Stomach (tissue), 9 donors: ENCODE results near the gene CPLX3. TPM values are rescaled to one million over a fixed set of nuclear protein-coding genes. Genes with fewer than 3 reads are reported as not detected.

Experiments used
- DNase-seq, 2 donors: peaks; one replicate each; pipeline versions ENCODE4 v3.0.0 to v3.0.0-alpha.2; 2013 to 2019
- H3K27ac ChIP-seq, 5 donors: fragments of 200-600 bp in 4 of 5; sonication (generic) in 4 of 5; one replicate each; pipeline ENCODE4 v1.5.1; 2013 to 2019; ENCODE audit warnings: mild to moderate bottlenecking in 1 of 5, moderate library complexity in 1 of 5
- H3K27me3 ChIP-seq, 3 donors: fragments of 200-600 bp; sonication (generic); one replicate each; pipeline ENCODE4 v1.5.1; 2017 to 2019; ENCODE audit warnings: mixed run types in 1 of 3
- H3K36me3 ChIP-seq, 4 donors: fragments of 200-600 bp; sonication (generic); 1 replicate in 3 of 4; 2 replicates in 1 of 4; pipeline ENCODE4 v1.5.1; 2016 to 2019
- H3K4me1 ChIP-seq, 4 donors: fragments of 200-600 bp; sonication (generic); one replicate each; pipeline ENCODE4 v1.5.1; 2016 to 2019
- H3K4me3 ChIP-seq, 4 donors: fragments of 200-600 bp; sonication (generic) in 3 of 4; one replicate each; pipeline ENCODE4 v1.5.1; 2016 to 2019; ENCODE audit warnings: mild to moderate bottlenecking in 1 of 4
- H3K9me3 ChIP-seq, 4 donors: fragments of 200-600 bp; sonication (generic); one replicate each; pipeline ENCODE4 v1.5.1; 2016 to 2019
- CTCF ChIP-seq, 7 experiments: fragments of 450-650 bp in 4 of 7; fragments of 200-600 bp in 3 of 7; sonication (generic) in 3 of 7; IDR thresholded peaks; one replicate each; pipeline ENCODE4 v1.5.1; 2016 to 2019; ENCODE audit warnings: antibody characterized with exemption in 7 of 7, control low read depth in 2 of 7, mild to moderate bottlenecking in 1 of 7
- EP300 ChIP-seq: sonication (generic); formaldehyde crosslinking; IDR thresholded peaks from one replicate; pipeline ENCODE4 v1.6.1; 2017; ENCODE audit warnings: antibody characterized with exemption
- POLR2A ChIP-seq, 4 donors: fragments of 450-650 bp; IDR thresholded peaks; one replicate each; pipeline ENCODE4 v1.6.1; 2016; ENCODE audit warnings: antibody characterized with exemption in 4 of 4, control low read depth in 2 of 4, mild to moderate bottlenecking in 1 of 4, moderate library complexity in 1 of 4
- POLR2AphosphoS5 ChIP-seq, 3 donors: sonication (generic); formaldehyde crosslinking; IDR thresholded peaks; one replicate each; pipeline ENCODE4 v1.6.1; 2016; ENCODE audit warnings: antibody characterized with exemption in 3 of 3
- WGBS, 5 donors: extraction: QIAGEN DNeasy Blood & Tissue Kit in 3 of 5; methylation state at CpG; one replicate each; pipeline versions ENCODE4 v1.1.5 to v1.1.7; 2013 to 2018; 5-methylcytosine and 5-hydroxymethylcytosine counted together
- intact Hi-C: fragments of 100-400 bp; cut with DNase I; formaldehyde crosslinking; loops from one replicate; pipeline ENCODE4 v1.15.1; 2023; ENCODE audit warnings: low total_unique reads
- polyA plus RNA-seq, 3 donors: library from polyadenylated mRNA; stranded (reverse); fragments of 200-250 nt; gene quantifications; one replicate each; pipeline ENCODE4 v1.2.3, GENCODE V29; 2013
- total RNA-seq, 5 donors: library from RNA; depleted of rRNA; stranded (reverse); fragments of >200 nt; gene quantifications; one replicate each; pipeline versions ENCODE4 v1.1.0 to v1.2.3, GENCODE V29; 2014 to 2016
- donor health status: healthy with polysubstance abuse.
- donor health status: Bipolar disorder and iron deficiency.
- donor health status: healthy.

Gene CPLX3
- total and polyA plus RNA-seq, 8 donors, result 0.61 to 57.8 (median 19.4) TPM; not detected in 4

GRCh38 chr15:74798388-74799254, 27.8 kb upstream of the CPLX3 start:
- WGBS, 5 donors, result 52 to 65% (median 59%) methylated on average over 22 to 25 of the region's 25 CpGs
- peak in 1 of 2 donors; percentile 88 for DNase-seq
- Histone ChIP-seq H3K27me3 (no peaks in the 10 kb centered on the region), H3K9me3 (no peaks in the 10 kb centered on the region), H3K4me3 (no peak overlapping the region), H3K36me3 (peaks cover 37 to 72% (median 56%) of the 10 kb centered on the region in 4 donors), H3K27ac (peak overlapping the region in 4 of 5 donors; percentile 29 to 76 (median 67)), H3K4me1 (peaks cover 18 to 67% (median 50%) of the 10 kb centered on the region in 4 donors)
- intact Hi-C loops, result no loop called here
- TF ChIP-seq CTCF (IDR thresholded peaks at IDR 0.05), result peak in 3 of 7 experiments; percentile 20 to 53 (median 39)
- TF ChIP-seq EP300, result no peak
- peak in 1 of 3 donors; percentile 50 for TF ChIP-seq POLR2AphosphoS5 (IDR thresholded peaks at IDR 0.05)

- H3K27ac ChIP-seq, result peak overlapping the region in 4 of 5 donors; percentile 32 to 76 (median 67)
- no peaks in the 10 kb centered on the region for H3K9me3 ChIP-seq
- DNase-seq, result no peak
- peaks cover 37 to 78% (median 64%) of the 10 kb centered on the region in 4 donors for H3K36me3 ChIP-seq
- intact Hi-C loops, result no loop called here
- WGBS, 5 donors, result 61 to 85% (median 77%) methylated on average over 13 to 16 of the region's 16 CpGs
- no peak for TF ChIP-seq POLR2AphosphoS5 (IDR thresholded peaks at IDR 0.05)
- TF ChIP-seq POLR2A (IDR thresholded peaks at IDR 0.05), result no peak
- TF ChIP-seq CTCF (IDR thresholded peaks at IDR 0.05), result no peak
- no peak for TF ChIP-seq EP300
- no peak overlapping the region for H3K4me3 ChIP-seq
- no peaks in the 10 kb centered on the region for H3K27me3 ChIP-seq
- H3K4me1 ChIP-seq, result peaks cover 18 to 60% (median 45%) of the 10 kb centered on the region in 4 donors
Observed at GRCh38 chr15:74799255-74799855, 27.1 kb upstream of the CPLX3 start.

GRCh38 chr15:74799856-74800558, 26.4 kb upstream of the CPLX3 start:
- peaks cover 37 to 78% (median 65%) of the 10 kb centered on the region in 4 donors for H3K36me3 ChIP-seq
- H3K4me1 ChIP-seq, result peaks cover 18 to 55% (median 38%) of the 10 kb centered on the region in 4 donors
- WGBS, 5 donors, result 24 to 36% (median 33%) methylated on average over 12 to 18 of the region's 18 CpGs
- H3K9me3 ChIP-seq, result no peaks in the 10 kb centered on the region
- intact Hi-C loops, result no loop called here
- TF ChIP-seq CTCF (IDR thresholded peaks at IDR 0.05) (peak in 6 of 7 experiments; percentile 84 to 98 (median 96)), POLR2A (IDR thresholded peaks at IDR 0.05) (no peak), POLR2AphosphoS5 (IDR thresholded peaks at IDR 0.05) (peak in 1 of 3 donors; percentile 76), EP300 (no peak)
- H3K27ac ChIP-seq, result peak overlapping the region; percentile 32 to 76 (median 67)
- peak; percentile 87 to 91 for DNase-seq
- peak overlapping the region in 1 of 4 donors; percentile 4 for H3K4me3 ChIP-seq
- H3K27me3 ChIP-seq, result no peaks in the 10 kb centered on the region

- WGBS, 5 donors, result 75 to 91% (median 89%) methylated on average over 12 to 20 of the region's 20 CpGs
- DNase-seq, result no peak
- TF ChIP-seq CTCF (IDR thresholded peaks at IDR 0.05) (no peak), POLR2A (IDR thresholded peaks at IDR 0.05) (no peak), EP300 (no peak), POLR2AphosphoS5 (IDR thresholded peaks at IDR 0.05) (no peak)
- peak overlapping the region in 3 of 5 donors; percentile 67 to 76 (median 67) for H3K27ac ChIP-seq
- H3K4me3 ChIP-seq, result no peak overlapping the region
- intact Hi-C loops, result no loop called here
- H3K9me3 ChIP-seq, result no peaks in the 10 kb centered on the region
- peaks cover 18 to 51% (median 34%) of the 10 kb centered on the region in 4 donors for H3K4me1 ChIP-seq
- H3K36me3 ChIP-seq, result peaks cover 37 to 75% (median 64%) of the 10 kb centered on the region in 4 donors
- no peaks in the 10 kb centered on the region for H3K27me3 ChIP-seq
Observed at GRCh38 chr15:74800559-74801094, 25.8 kb upstream of the CPLX3 start.
